ENCODE measurements around the gene MRPL10.

The MRPL10 gene

DNA sequence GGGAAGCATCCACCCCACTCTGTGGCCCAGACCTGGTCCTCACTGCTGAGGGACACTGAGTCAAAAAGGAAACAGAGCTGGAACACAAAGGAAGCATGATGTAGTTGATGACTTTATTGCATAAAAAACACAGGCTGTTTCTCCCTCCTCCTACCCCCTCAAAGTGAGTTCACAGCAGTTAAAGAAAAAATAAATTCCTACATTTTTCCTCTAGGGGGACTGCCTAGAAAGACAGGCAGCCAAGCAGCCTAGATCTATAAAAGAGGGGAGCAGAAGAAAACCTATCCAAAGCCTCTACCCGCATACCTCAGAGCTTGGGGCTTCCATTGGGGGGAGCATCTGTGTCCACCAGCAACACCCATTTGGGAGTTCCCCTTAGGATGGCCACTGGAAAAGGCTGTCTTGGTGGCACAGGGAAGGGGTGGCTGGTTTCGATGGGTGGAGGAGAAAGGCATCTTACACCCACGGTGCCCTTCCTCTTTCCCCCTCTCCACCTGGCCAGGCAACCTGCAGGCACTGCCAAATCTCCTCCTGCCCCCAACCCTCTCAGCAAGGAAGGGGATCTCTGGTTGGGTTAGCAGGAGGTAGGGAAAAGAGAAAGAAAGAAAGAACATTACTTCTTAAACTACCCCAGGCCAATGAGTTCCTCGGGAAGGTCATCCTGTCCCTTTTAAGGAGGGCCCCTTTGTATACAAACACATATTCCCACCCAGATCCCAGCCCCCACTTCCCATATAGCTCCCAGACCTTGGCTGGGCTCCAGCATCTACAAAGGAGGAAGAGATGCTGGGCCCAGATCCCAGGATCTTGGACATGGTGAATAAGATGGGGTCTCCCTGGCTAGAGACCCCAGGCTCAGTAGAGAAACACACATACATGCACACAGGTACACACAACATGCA is 13.7 kb upstream of the MRPL10 start:
- TF ChIP-seq, protein P1, sequence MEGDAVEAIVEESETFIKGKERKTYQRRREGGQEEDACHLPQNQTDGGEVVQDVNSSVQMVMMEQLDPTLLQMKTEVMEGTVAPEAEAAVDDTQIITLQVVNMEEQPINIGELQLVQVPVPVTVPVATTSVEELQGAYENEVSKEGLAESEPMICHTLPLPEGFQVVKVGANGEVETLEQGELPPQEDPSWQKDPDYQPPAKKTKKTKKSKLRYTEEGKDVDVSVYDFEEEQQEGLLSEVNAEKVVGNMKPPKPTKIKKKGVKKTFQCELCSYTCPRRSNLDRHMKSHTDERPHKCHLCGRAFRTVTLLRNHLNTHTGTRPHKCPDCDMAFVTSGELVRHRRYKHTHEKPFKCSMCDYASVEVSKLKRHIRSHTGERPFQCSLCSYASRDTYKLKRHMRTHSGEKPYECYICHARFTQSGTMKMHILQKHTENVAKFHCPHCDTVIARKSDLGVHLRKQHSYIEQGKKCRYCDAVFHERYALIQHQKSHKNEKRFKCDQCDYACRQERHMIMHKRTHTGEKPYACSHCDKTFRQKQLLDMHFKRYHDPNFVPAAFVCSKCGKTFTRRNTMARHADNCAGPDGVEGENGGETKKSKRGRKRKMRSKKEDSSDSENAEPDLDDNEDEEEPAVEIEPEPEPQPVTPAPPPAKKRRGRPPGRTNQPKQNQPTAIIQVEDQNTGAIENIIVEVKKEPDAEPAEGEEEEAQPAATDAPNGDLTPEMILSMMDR (IDR thresholded peaks at IDR 0.05; ENCODE audit: low read depth, low read length) = peak; percentile 27; the same call in 1 of the 2 replicates
- H3K4me3 ChIP-seq (ENCODE audit: low read depth, low read length) = no peak overlapping the region

DNA sequence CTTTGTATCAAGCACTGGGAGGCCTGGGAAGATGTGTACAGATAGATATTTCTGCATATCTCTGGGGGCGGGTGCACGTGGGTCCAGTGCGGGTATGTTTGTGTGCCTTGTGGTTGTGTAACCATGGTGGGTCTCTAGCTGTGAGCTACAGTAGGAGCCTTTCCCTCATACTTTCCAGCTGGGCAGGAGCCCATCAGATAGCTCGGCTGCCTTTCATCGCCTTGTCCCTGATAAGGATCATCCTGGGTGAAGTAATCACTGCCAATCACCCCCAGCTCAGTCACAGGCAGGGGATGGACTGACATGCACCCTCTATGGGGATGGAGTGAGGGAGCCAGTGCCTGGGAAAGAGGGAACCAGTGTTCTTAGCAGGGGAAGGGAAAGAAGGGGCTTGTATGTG is 12.9 kb upstream of the MRPL10 start:
- TF ChIP-seq, protein P1 (IDR thresholded peaks at IDR 0.05; ENCODE audit: low read depth, low read length) = no peak
- no peak overlapping the region for H3K4me3 ChIP-seq (ENCODE audit: low read depth, low read length)

DNA sequence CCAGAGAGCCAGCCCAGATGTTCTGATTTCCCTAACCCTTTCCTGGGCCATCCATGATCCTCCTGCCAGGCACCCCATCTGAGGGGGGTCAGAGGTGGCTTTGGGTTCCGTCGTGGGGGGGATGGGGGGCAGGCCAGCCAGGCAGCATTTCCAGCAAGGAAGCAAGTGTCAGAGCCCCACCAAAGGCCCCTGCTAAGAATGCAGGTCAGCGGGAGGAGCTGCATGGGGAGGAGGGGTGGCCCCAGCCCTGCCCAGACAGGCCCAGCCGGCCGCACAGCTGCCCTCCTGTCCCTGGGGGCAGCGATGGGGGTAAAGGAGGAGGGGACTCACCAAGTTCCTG is 12.0 kb upstream of the MRPL10 start:
- TF ChIP-seq, protein P1 (IDR thresholded peaks at IDR 0.05; ENCODE audit: low read depth, low read length) = no peak
- no peak overlapping the region for H3K4me3 ChIP-seq (ENCODE audit: low read depth, low read length)

DNA sequence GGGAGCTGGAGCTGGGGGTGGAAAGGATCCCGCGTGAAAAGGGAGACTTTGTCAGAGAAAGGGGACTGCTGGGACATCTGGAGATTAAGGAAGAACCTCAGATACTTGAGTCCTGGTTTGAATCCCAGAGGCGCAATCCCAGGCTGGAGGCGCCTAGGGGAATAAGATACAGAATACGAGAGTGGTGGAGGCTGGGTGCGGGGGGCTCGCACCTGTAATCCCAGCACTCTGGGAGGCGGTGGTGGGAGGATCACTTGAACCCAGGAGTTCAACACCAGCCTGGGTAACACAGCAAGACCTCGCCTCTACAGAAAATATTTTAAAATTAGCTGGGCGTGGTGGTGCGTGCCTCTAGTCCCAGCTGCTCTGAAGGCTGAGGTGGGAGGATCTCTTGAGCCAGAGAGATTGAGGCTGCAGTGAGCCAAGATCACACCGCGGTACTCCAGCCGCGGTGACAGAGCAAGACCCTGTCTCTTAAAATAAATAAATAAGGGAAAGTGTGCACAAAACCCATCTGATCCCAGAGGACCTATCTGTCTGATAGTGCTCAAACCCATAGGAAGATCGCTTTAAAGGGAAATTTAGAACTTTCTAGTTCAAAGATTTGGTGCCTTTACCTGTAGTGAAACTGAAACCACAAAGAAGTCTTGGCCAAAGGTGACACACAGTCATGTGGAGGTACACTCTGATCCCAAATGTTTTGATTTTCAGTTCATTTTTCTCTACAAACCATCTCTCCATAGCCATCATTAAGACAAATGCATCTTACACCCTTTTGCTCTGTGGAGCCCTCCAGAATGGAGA is 10.3 kb upstream of the MRPL10 start:
- H3K4me3 ChIP-seq (ENCODE audit: low read depth, low read length) = peak overlapping the region; percentile 88
- TF ChIP-seq, protein P1 (IDR thresholded peaks at IDR 0.05; ENCODE audit: low read depth, low read length) = no peak

DNA sequence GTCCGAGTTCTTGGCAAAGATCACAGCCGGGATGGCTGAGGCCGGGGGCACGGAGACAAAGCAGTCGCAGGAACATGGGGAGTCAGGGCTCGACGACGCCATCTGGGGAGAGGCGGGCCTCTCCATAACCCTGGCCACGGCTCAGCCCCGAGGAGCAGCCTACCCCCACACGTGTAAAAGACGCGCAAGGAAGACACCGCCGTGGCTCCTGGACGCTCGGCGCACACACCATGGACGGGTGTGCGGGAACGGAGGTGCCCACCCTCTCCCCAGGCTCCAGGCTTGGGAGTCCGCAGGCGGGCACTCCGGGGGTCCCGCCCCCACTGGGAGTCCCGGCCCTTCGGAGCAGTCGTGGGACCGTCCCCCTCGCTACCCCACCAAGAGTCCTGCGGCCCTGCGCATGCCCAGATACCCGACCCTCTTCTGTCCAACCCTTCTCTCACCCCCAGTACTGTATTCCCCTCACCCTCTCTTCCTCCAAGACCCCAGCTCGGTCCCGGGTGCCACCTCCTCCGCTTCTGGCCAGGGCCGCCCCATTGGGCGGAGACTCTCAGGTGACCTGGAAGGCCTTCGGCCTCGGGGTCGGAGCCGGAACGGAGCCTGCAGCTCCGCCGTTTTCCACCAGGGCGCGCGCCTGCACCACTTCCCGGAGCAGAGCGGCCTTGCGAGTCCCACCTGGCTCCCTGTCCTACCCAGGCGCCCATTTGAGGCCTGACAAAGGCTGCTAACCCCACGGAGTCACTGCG is 9.6 kb upstream of the MRPL10 start, which contains the start of gene SCRN2:
TSS of gene SCRN2 (minus strand) at position 532 of the 746 bp plus-strand sequence. CDS start at position 102, 430 bp downstream.
- H3K4me3 ChIP-seq (ENCODE audit: low read depth, low read length) = peak within 1 kb of the TSS; percentile 88
- TF ChIP-seq, protein P1 (IDR thresholded peaks at IDR 0.05; ENCODE audit: low read depth, low read length) = peak; percentile 95

DNA sequence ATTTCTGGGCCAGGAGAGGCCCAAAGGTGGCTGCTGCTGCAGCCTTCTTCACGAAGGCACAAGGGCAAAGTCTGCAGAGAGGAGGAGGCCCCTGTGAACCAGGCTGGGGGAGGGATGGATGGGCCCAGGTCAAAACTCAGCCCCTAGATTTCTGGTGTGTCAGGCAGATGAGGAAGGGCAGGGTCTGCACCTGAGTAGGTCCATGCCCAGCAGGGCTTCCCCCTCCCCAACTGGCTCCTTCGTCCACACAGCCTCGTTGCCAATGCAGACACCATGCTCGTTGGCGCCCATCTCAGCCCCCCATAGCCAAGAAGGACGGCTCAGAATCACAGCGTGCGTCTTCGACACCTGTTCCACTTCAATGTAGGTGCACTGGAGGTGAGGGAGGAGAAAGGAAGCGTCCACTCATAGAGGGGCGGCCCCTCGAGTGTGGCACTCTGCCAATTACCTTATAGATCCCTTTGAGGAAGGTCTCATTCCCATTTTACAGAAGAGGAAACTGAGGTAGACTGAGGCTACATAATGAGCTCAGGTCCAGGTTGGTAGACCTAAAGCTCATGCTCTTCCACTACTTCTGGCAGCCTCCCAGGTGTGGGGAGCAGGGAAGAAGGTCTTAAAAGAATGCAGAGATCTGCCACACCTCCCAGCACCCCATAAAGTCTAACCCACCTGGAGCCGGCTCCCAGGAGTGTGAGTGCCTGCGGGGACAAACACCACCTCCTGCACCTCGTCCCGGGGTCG is 8.8 kb upstream of the MRPL10 start:
- TF ChIP-seq, protein P1 (IDR thresholded peaks at IDR 0.05; ENCODE audit: low read depth, low read length) = no peak
- peak overlapping the region; percentile 88 for H3K4me3 ChIP-seq (ENCODE audit: low read depth, low read length)

All from WI38 (cell line).